ENCODE results near the gene STAG1.
"Not testable (repeated sequence)": the region's sequence is repeated elsewhere in the genome, so short reads cannot be mapped to it uniquely, and the experiment has no call there.

The STAG1 gene

GRCh38 chr3:136703429-136703828, 48.7 kb downstream of the STAG1 start:
- no peak for DNase-seq (ENCODE audit: low read depth)

- DNase-seq (ENCODE audit: low read depth), result peak; percentile 46
These were observed 52.8 kb downstream of the STAG1 start for GRCh38 chr3:136699271-136699828.

GRCh38 chr3:136698361-136698760, 53.8 kb downstream of the STAG1 start:
- no peak for DNase-seq (ENCODE audit: low read depth)

- DNase-seq (ENCODE audit: low read depth), result no peak
These were observed 55.4 kb downstream of the STAG1 start for GRCh38 chr3:136696797-136697196.

GRCh38 chr3:136694321-136694720, 57.9 kb downstream of the STAG1 start:
- no peak for DNase-seq (ENCODE audit: low read depth)

GRCh38 chr3:136690599-136690998, 61.6 kb downstream of the STAG1 start:
- no peak for DNase-seq (ENCODE audit: low read depth)

- no peak for DNase-seq (ENCODE audit: low read depth)
These were observed 66.3 kb downstream of the STAG1 start for GRCh38 chr3:136685882-136686281.

GRCh38 chr3:136682740-136683312, 69.4 kb downstream of the STAG1 start:
- no peak for DNase-seq (ENCODE audit: low read depth)

- peak; percentile 56 for DNase-seq (ENCODE audit: low read depth)
These were observed 73.2 kb downstream of the STAG1 start for GRCh38 chr3:136678981-136679380.

GRCh38 chr3:136676009-136676408, 76.2 kb downstream of the STAG1 start:
- no peak for DNase-seq (ENCODE audit: low read depth)

GRCh38 chr3:136675150-136675858, 76.9 kb downstream of the STAG1 start:
- no peak for DNase-seq (ENCODE audit: low read depth)

- DNase-seq (ENCODE audit: low read depth), result no peak
These were observed 79.7 kb downstream of the STAG1 start for GRCh38 chr3:136672457-136672856.

- peak; percentile 74 for DNase-seq (ENCODE audit: low read depth)
These were observed 80.3 kb downstream of the STAG1 start for GRCh38 chr3:136671921-136672320.

- no peak for DNase-seq (ENCODE audit: low read depth)
These were observed 82.0 kb downstream of the STAG1 start for GRCh38 chr3:136670166-136670565.

- DNase-seq (ENCODE audit: low read depth), result peak; percentile 46
These were observed 85.1 kb downstream of the STAG1 start for GRCh38 chr3:136667081-136667480.

- not testable (repeated sequence) for DNase-seq (ENCODE audit: low read depth)
These were observed 85.9 kb downstream of the STAG1 start for GRCh38 chr3:136666301-136666700.

- peak; percentile 8 for DNase-seq (ENCODE audit: low read depth)
These were observed 87.4 kb downstream of the STAG1 start for GRCh38 chr3:136664771-136665170.

- no peak for DNase-seq (ENCODE audit: low read depth)
These were observed 90.9 kb downstream of the STAG1 start for GRCh38 chr3:136661282-136661681.

GRCh38 chr3:136658946-136659682, 93.1 kb downstream of the STAG1 start:
- peak; percentile 84 for DNase-seq (ENCODE audit: low read depth)

- DNase-seq (ENCODE audit: low read depth), result no peak
These were observed 94.7 kb downstream of the STAG1 start for GRCh38 chr3:136657526-136657925.

GRCh38 chr3:136653628-136654027, 98.5 kb downstream of the STAG1 start:
- DNase-seq (ENCODE audit: low read depth), result peak; percentile 5

- DNase-seq (ENCODE audit: low read depth), result no peak
These were observed 100.6 kb downstream of the STAG1 start for GRCh38 chr3:136651581-136651980.

- no peak for DNase-seq (ENCODE audit: low read depth)
These were observed 101.7 kb downstream of the STAG1 start for GRCh38 chr3:136650461-136650860.
